Retinal pigment epithelial cell (primary cell): ENCODE data around the gene PAFAH1B1.
A peak's percentile ranks its signal among the peaks of the same experiment; 100 is the strongest.

ENCODE experiments used
- DNase-seq: peaks from one replicate; pipeline ENCODE4 v3.0.0-alpha.2; 2010; ENCODE audit warnings: low read depth
- H3K4me3 ChIP-seq: 2 replicates; pipeline ENCODE4 v1.5.1; 2011; ENCODE audit warnings: mild to moderate bottlenecking, low read length, control low read depth, moderate library complexity
- CTCF ChIP-seq: conservative IDR thresholded peaks from 2 replicates; pipeline ENCODE4 v1.5.1; 2011; ENCODE audit warnings: low read depth, low read length, control low read depth, inconsistent platforms

The PAFAH1B1 gene

GRCh38 chr17:2708585-2709182, 115.2 kb downstream of the PAFAH1B1 start:
- no peak overlapping the region for H3K4me3 ChIP-seq
- no peak for TF ChIP-seq CTCF

GRCh38 chr17:2709183-2709661, 115.8 kb downstream of the PAFAH1B1 start:
- no peak for TF ChIP-seq CTCF
- no peak for DNase-seq
- H3K4me3 ChIP-seq: no peak overlapping the region

More at GRCh38 chr17:2708585-2709182, 115.2 kb downstream of the PAFAH1B1 start:
- no peak for DNase-seq

- TF ChIP-seq CTCF: no peak
- H3K4me3 ChIP-seq: peak overlapping the region; percentile 59
- DNase-seq: no peak
Observed at GRCh38 chr17:2710071-2710802, 116.8 kb downstream of the PAFAH1B1 start.

GRCh38 chr17:2710803-2711607, 117.6 kb downstream of the PAFAH1B1 start:
- TF ChIP-seq CTCF: no peak
- DNase-seq: no peak
- peak overlapping the region; percentile 59 for H3K4me3 ChIP-seq

GRCh38 chr17:2711608-2712299, 118.3 kb downstream of the PAFAH1B1 start, which contains the start of gene CLUH:
Gene CLUH (minus strand): TSS chr17:2711764. CDS start chr17:2711661, 103 bp downstream.
- H3K4me3 ChIP-seq: peak within 1 kb of the TSS; percentile 59
- no peak for TF ChIP-seq CTCF
- DNase-seq: peak; percentile 82

GRCh38 chr17:2712300-2713043, 119.0 kb downstream of the PAFAH1B1 start:
- H3K4me3 ChIP-seq: peak overlapping the region; percentile 59
- TF ChIP-seq CTCF: no peak
- no peak for DNase-seq
